Vagina (tissue), 2 donors: Measurements from ENCODE around the gene C5orf63. TPM values are rescaled to one million over a fixed set of nuclear protein-coding genes. Genes with fewer than 3 reads are reported as not detected.
"Not testable (repeated sequence)": the region's sequence is repeated elsewhere in the genome, so short reads cannot be mapped to it uniquely, and the experiment has no call there.

Experiments used
- DNase-seq, 2 donors: peaks; one replicate each; pipeline ENCODE4 v3.0.0-alpha.2; 2017; ENCODE audit errors: extremely low spot score in 2 of 2
- H3K27ac ChIP-seq: fragments of 200-600 bp; sonication (generic); one replicate; pipeline ENCODE4 v1.5.1; 2019
- H3K27me3 ChIP-seq: fragments of 200-600 bp; sonication (generic); one replicate; pipeline ENCODE4 v1.5.1; 2019
- H3K36me3 ChIP-seq, 2 donors: fragments of 200-600 bp; sonication (generic); one replicate each; pipeline ENCODE4 v1.5.1; 2017 to 2019
- H3K4me1 ChIP-seq: fragments of 200-600 bp; sonication (generic); one replicate; pipeline ENCODE4 v1.5.1; 2019
- H3K4me3 ChIP-seq, 2 donors: fragments of 200-600 bp; sonication (generic); 1 replicate in 1 of 2; 2 replicates in 1 of 2; pipeline ENCODE4 v1.5.1; 2016 to 2019
- H3K9me3 ChIP-seq: fragments of 200-600 bp; sonication (generic); one replicate; pipeline ENCODE4 v1.5.1; 2019
- POLR2A ChIP-seq, 2 donors: fragments of 450-650 bp; IDR thresholded peaks; one replicate each; pipeline ENCODE4 v1.6.1; 2017; ENCODE audit warnings: antibody characterized with exemption in 2 of 2, mild to moderate bottlenecking in 2 of 2, moderate library complexity in 2 of 2
- POLR2AphosphoS5 ChIP-seq, 2 donors: sonication (generic); formaldehyde crosslinking; IDR thresholded peaks; one replicate each; pipeline ENCODE4 v1.9.0; 2017; ENCODE audit warnings: antibody characterized with exemption in 2 of 2, mild to moderate bottlenecking in 2 of 2, low read depth in 1 of 2; ENCODE audit not compliant: insufficient read depth in 1 of 2
- intact Hi-C: fragments of 100-400 bp; cut with DNase I; formaldehyde crosslinking; loops from one replicate; pipeline ENCODE4 v1.15.1; 2023
- total RNA-seq: library from RNA; depleted of rRNA; stranded (reverse); fragments of >200 nt; gene quantifications from one replicate; pipeline ENCODE4 v1.2.3, GENCODE V29; 2016
- TF ChIP-seq, protein P1 (sequence below), 3 experiments: fragments of 450-650 bp in 2 of 3; fragments of 200-600 bp in 1 of 3; sonication (generic) in 1 of 3; IDR thresholded peaks; one replicate each; pipeline ENCODE4 v1.5.1; 2017 to 2019; ENCODE audit warnings: antibody characterized with exemption in 3 of 3, mild to moderate bottlenecking in 2 of 3, moderate library complexity in 2 of 3

The C5orf63 gene
- total RNA-seq, 1 donor from 2014 or later: 0.98 TPM

GRCh38 chr5:127028822-127029457 lies 44.4 kb downstream of the C5orf63 start:
- peak overlapping the region; percentile 64 to 67 for H3K4me3 ChIP-seq
- no peak for DNase-seq
- intact Hi-C loops: no loop called here

GRCh38 chr5:127027539-127027938 lies 45.8 kb downstream of the C5orf63 start:
- Histone ChIP-seq H3K4me3 (no peak overlapping the region), H3K9me3 (no peaks in the 10 kb centered on the region), H3K36me3 (no peaks in the 10 kb centered on the region), H3K4me1 (peaks cover 13% of the 10 kb centered on the region), H3K27me3 (no peaks in the 10 kb centered on the region), H3K27ac (no peak overlapping the region)
- DNase-seq: no peak
- TF ChIP-seq, protein P1, sequence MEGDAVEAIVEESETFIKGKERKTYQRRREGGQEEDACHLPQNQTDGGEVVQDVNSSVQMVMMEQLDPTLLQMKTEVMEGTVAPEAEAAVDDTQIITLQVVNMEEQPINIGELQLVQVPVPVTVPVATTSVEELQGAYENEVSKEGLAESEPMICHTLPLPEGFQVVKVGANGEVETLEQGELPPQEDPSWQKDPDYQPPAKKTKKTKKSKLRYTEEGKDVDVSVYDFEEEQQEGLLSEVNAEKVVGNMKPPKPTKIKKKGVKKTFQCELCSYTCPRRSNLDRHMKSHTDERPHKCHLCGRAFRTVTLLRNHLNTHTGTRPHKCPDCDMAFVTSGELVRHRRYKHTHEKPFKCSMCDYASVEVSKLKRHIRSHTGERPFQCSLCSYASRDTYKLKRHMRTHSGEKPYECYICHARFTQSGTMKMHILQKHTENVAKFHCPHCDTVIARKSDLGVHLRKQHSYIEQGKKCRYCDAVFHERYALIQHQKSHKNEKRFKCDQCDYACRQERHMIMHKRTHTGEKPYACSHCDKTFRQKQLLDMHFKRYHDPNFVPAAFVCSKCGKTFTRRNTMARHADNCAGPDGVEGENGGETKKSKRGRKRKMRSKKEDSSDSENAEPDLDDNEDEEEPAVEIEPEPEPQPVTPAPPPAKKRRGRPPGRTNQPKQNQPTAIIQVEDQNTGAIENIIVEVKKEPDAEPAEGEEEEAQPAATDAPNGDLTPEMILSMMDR (IDR thresholded peaks at IDR 0.05): no peak
- no peak for TF ChIP-seq POLR2AphosphoS5 (IDR thresholded peaks at IDR 0.05; ENCODE audit: insufficient read depth in 1 of 2, low read depth in 1 of 2)
- TF ChIP-seq POLR2A (IDR thresholded peaks at IDR 0.05): no peak
- intact Hi-C loops: no loop called here

More at GRCh38 chr5:127028822-127029457, 44.4 kb downstream of the C5orf63 start:
- H3K9me3 ChIP-seq: no peaks in the 10 kb centered on the region
- TF ChIP-seq POLR2AphosphoS5 (IDR thresholded peaks at IDR 0.05; ENCODE audit: insufficient read depth in 1 of 2, low read depth in 1 of 2): no peak
- TF ChIP-seq POLR2A (IDR thresholded peaks at IDR 0.05): no peak
- TF ChIP-seq, protein P1 (IDR thresholded peaks at IDR 0.05): no peak
- H3K27me3 ChIP-seq: no peaks in the 10 kb centered on the region
- H3K4me1 ChIP-seq: peaks cover 13% of the 10 kb centered on the region
- no peak overlapping the region for H3K27ac ChIP-seq
- H3K36me3 ChIP-seq: no peaks in the 10 kb centered on the region

- intact Hi-C loops: no loop called here
- no peaks in the 10 kb centered on the region for H3K9me3 ChIP-seq
- peaks cover 8% of the 10 kb centered on the region for H3K4me1 ChIP-seq
- H3K27ac ChIP-seq: no peak overlapping the region
- no peak for TF ChIP-seq POLR2AphosphoS5 (IDR thresholded peaks at IDR 0.05; ENCODE audit: insufficient read depth in 1 of 2, low read depth in 1 of 2)
- no peak for DNase-seq
- no peaks in the 10 kb centered on the region for H3K36me3 ChIP-seq
- no peaks in the 10 kb centered on the region for H3K27me3 ChIP-seq
- H3K4me3 ChIP-seq: no peak overlapping the region
Measured at GRCh38 chr5:127026166-127026565, 47.1 kb downstream of the C5orf63 start.

- no peak overlapping the region for H3K27ac ChIP-seq
- H3K9me3 ChIP-seq: no peaks in the 10 kb centered on the region
- peaks cover 5% of the 10 kb centered on the region for H3K4me1 ChIP-seq
- intact Hi-C loops: no loop called here
- no peaks in the 10 kb centered on the region for H3K27me3 ChIP-seq
- no peaks in the 10 kb centered on the region for H3K36me3 ChIP-seq
- TF ChIP-seq POLR2A (IDR thresholded peaks at IDR 0.05) (no peak), POLR2AphosphoS5 (IDR thresholded peaks at IDR 0.05; ENCODE audit: insufficient read depth in 1 of 2, low read depth in 1 of 2) (no peak)
- TF ChIP-seq, protein P1 (IDR thresholded peaks at IDR 0.05): no peak
- no peak for DNase-seq
- no peak overlapping the region for H3K4me3 ChIP-seq
Measured at GRCh38 chr5:127025467-127025866, 47.8 kb downstream of the C5orf63 start.

GRCh38 chr5:127024821-127025220 lies 48.5 kb downstream of the C5orf63 start:
- DNase-seq: no peak
- intact Hi-C loops: no loop called here
- H3K36me3 ChIP-seq: no peaks in the 10 kb centered on the region

GRCh38 chr5:127023552-127024191 lies 49.6 kb downstream of the C5orf63 start:
- H3K4me3 ChIP-seq, H3K4me1 ChIP-seq, H3K27me3 ChIP-seq, H3K36me3 ChIP-seq, intact Hi-C loops, H3K9me3 ChIP-seq, H3K27ac ChIP-seq, DNase-seq: not testable (repeated sequence)

More at GRCh38 chr5:127024821-127025220, 48.5 kb downstream of the C5orf63 start:
- Histone ChIP-seq H3K9me3 (no peaks in the 10 kb centered on the region), H3K27me3 (no peaks in the 10 kb centered on the region), H3K4me1 (peaks cover 5% of the 10 kb centered on the region), H3K4me3 (no peak overlapping the region), H3K27ac (no peak overlapping the region)
- TF ChIP-seq, protein P1 (IDR thresholded peaks at IDR 0.05): no peak
- no peak for TF ChIP-seq POLR2A (IDR thresholded peaks at IDR 0.05)
- TF ChIP-seq POLR2AphosphoS5 (IDR thresholded peaks at IDR 0.05; ENCODE audit: insufficient read depth in 1 of 2, low read depth in 1 of 2): no peak
